GM19397 (cell line): ENCODE results near the gene KCNQ1.

ENCODE experiments used
- ATAC-seq: cut with Tn5 transposase; IDR thresholded peaks from one replicate; pipeline ENCODE4 v1.9.1; 2021; ENCODE audit warnings: mild to moderate bottlenecking, moderate library complexity; ENCODE audit not compliant: unreplicated experiment

Gene KCNQ1

DNA sequence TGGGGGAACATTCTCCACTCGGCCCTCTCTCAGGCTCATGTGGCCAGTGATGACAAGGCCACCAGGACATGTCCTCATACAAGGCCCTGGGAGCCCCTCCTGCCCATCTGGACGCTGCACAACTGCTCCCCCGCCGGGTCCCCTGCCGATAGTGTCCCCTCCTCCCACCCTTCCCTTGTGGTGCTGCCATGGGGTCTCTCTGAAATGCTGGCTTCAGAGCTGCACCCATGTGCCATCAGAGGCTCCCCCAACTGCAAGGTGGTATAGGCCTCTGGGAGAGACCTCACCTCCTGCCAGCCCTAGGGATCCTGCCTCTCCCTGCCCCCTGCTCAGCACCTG, 142.0 kb downstream of the KCNQ1 start:
- ATAC-seq, result no peak

DNA sequence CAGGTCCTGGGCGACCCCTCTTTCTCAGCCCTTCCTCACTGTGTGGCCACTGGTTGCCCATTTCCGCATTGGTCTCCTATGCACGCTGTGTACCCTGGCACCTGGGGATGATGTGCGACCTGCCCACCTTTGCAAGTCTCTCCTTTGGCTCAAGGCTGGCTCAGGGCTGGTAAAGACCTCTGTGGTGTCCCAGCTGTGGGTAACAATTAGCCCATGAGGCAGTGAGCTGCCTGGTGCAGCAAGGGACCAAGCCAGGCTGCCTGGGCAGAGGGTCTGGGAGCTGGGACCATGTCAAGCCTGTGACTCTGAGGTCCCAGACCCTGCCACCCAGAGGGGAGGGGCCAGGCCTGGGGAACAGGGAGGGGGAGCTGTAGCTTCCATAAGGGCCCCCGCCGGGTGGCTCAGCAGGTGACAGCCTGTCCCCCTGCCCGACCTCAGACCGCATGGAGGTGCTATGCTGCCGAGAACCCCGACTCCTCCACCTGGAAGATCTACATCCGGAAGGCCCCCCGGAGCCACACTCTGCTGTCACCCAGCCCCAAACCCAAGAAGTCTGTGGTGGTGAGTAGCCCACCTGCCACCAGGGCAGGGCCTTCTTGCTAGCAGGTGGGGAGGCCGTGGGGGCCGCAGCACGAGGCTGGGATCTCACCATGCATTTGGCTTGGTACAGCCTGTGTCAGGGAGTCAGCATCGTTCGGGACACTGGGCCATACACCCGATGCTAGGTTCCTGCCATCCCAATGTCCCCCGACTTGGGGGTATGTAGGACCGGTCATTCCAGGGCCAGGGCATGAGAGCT, 142.5 kb downstream of the KCNQ1 start:
- ATAC-seq, result no peak

DNA sequence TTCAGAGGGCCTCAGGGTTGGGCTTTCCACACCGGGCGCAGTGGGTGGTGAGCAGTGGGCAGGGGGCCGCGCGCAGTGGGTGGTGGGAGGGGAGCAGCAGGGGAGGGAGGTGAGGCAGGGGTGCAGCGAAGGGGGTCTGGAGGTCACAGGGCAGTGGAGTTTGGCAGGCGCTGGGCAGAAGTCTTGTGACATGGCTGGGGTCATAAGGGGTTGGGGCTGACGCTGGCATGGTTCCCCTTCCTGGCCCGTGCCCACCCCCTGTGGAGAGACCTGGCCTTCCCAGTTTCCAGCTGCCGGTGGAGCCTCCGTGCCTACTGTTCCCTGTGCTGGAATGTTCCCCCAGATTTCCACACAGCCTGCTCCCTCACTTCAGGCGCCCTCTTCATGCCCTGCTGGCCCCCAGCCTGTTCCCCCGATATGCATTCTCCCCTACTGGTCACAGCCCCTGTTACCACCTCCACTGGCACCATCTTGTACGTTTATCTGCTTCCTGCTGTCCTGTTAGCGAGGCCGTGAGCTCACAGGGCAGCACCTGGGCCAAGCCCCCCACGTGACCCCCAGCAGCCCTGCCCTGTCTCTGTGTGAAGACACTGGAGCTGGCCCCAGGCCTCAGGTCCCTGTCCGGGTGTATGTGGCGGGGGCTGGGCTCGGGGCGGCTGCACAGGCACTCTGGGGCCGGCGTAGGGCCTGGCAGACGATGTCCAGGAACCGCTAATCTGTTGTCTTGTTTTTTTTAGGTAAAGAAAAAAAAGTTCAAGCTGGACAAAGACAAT, 143.4 kb downstream of the KCNQ1 start:
- no peak for ATAC-seq

DNA sequence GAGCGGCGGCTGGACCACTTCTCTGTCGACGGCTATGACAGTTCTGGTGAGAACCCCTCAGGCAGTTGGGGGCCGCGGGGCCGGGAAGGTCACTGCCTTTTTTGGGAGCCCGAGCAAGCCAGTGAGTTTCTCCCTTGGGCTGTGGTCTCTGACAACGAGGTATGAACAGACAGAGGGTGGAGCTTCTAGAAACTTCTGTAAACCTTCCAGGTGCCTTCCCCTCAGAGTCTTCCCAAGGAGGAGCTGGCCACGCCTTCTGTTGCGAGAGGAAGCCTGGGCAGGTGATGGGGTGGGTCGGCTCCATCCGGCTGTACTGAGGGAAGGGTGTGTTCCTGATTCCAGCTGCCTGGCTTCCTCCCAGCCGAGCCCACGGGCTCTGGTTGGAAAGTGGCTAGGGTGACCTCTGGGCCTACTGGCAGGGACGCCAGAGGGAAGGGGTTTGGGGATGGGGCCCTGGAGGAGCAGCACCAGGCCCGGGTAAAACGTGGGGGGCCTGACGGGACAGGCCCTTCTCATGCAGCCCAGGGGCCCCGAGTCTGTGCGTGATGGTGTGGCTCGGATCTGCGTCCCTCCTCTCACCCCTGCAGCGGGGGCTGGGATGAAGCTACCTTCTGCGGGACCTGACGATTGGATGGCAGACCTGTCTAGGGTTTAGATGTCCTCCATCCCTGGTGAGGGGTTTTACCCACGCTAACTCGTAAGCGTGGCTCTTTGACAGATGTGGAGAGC, 144.2 kb downstream of the KCNQ1 start:
- no peak for ATAC-seq

GRCh38 chr11:2589538-2589934, 144.7 kb downstream of the KCNQ1 start:
- ATAC-seq, result no peak

- no peak for ATAC-seq
Measured at GRCh38 chr11:2590131-2590964, 145.5 kb downstream of the KCNQ1 start.

- no peak for ATAC-seq
Measured at GRCh38 chr11:2590965-2591754, 146.4 kb downstream of the KCNQ1 start.

- ATAC-seq, result no peak
Measured at GRCh38 chr11:2591805-2592204, 147.0 kb downstream of the KCNQ1 start.

DNA sequence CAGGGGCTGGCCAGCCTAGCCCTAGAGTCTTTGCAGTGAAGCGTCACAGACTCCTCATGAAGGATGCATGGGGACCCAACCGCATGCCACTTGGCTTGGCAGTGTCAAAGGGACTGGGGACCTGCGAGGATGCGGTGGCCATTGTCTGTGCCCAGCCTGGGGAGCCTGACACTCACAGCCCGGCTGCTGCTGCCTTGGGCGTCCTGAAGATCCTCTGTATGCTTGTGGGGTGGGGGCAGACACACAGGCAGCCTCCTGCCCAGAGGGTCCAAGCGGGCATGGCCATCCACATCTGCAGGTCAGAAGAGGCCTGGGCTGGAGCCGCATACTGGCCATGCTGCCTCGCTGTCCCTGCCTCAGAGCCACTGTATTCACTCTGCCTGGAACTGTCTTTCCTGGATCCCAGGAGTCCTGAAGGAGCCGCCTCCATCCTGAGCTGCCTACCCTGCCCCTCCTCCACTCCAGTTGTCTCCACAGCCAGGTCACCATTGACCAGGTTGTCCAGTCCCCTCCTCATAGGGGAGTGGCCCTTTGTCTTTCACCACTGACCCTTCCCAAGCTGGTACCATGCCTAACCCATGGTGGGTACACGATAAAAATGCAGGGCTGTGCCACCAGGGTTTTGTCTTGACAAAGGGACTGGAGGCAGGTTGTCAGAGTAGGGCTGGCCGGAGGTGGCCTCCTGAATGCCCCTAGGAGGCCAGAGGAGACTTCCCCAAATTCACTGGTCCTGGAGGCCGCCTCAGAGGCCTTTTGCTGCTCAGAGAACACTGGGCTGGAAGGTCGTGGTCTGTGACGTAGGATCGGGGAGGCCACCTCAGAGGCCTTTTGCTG, 148.0 kb downstream of the KCNQ1 start:
- no peak for ATAC-seq

- ATAC-seq, result no peak
Measured at GRCh38 chr11:2593393-2593950, 148.7 kb downstream of the KCNQ1 start.

DNA sequence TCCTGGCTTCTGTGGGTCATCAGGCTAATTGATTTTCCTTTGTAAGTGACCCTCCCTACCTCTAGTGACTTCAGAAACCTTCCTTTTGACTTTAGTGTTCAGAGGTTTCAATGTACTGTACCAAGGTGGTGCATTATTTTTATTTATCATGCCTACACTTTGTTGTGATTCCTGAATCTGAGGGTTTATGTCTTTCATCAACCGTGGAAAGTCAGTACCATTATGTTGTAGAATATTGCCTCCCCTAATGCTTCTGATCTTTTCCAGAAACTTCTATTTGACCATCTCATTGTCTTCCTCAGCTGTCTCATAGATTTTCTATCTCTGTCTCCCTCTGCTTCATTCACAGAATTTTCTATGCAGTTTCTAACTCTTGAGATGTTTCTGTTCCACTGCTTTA, 149.5 kb downstream of the KCNQ1 start:
- no peak for ATAC-seq

GRCh38 chr11:2595204-2595603, 150.4 kb downstream of the KCNQ1 start:
- no peak for ATAC-seq

GRCh38 chr11:2599561-2600189, 154.9 kb downstream of the KCNQ1 start:
- ATAC-seq, result no peak

DNA sequence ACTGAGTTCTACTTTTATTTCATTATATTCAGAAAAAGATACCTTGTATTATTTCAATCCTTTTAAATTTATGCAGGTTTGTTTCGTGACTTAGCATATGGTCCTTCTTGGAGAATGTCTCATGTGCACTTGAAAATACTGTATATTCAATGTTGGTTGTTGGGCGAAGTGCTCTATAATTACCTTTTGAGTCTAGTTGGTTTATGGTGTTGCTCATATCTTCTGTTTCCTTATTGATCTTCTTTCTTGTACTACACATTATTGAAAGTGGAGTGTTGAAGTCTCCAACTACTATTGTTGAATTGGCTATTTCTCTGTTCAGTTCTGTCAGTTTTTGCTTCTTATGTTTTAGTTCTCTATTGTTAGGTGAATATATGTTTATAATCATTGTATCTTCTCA, 164.5 kb downstream of the KCNQ1 start:
- ATAC-seq, result no peak

DNA sequence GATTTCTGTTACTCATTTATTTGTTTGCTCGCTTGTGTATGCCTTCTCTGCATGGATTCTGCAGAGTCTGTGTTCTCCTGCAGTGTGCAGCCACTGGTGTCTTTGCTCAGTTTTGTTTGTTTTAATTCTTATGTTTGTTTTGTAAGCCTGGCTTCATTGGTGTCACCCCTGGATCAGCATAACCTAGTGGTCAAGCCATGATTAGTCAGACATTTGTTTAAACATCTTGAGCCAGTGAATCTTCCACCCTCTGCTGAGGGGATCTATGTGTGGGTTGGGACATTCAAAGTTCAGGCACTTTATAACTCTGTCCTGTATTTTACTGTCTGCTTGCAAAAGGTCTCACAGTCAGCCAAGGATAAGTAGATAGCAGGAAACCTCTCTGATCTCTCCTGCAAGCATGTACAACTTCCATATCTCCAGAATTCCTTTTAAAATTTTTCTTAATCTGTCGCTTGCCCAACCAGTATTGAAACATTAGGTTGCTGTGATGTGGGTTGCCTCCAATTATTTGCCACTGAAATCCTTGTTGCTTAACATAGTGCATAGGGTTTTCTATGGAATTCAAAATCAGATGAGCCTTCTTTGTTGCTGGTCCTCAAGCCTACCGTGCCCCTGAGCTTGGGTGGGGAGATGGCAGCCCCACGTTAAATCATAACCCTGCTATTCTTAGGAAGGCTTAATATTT, 168.2 kb downstream of the KCNQ1 start:
- ATAC-seq, result no peak

- no peak for ATAC-seq
Measured at GRCh38 chr11:2621894-2622293, 177.1 kb downstream of the KCNQ1 start.

GRCh38 chr11:2625183-2625582, 180.4 kb downstream of the KCNQ1 start:
- ATAC-seq, result no peak

DNA sequence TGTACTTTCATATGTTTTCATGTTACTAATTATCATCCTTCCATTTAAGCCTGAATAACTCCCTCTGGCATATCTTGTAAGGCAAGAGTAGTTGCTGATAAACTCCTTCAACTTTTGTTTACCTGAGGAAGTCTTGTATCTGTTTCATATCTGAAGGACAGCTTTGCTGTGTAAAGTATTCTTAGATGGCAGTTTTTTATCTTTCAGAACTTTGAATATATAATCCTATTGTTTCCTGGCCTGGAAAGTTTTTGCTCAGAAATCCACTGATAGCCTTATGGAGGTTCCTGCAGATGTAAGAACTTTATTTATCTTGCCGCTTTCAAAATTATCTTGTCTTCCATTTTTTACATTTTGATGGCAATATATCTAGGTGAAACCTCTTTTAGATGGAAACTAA, 185.9 kb downstream of the KCNQ1 start:
- no peak for ATAC-seq
